Measurements from ENCODE around the gene ZCCHC2. TPM values are rescaled to one million over a fixed set of nuclear protein-coding genes. Genes with fewer than 3 reads are reported as not detected.

ZCCHC2 gene
- total and polyA plus RNA-seq, 9 donors: 6.0 to 9.8 (median 7.6) TPM

DNA sequence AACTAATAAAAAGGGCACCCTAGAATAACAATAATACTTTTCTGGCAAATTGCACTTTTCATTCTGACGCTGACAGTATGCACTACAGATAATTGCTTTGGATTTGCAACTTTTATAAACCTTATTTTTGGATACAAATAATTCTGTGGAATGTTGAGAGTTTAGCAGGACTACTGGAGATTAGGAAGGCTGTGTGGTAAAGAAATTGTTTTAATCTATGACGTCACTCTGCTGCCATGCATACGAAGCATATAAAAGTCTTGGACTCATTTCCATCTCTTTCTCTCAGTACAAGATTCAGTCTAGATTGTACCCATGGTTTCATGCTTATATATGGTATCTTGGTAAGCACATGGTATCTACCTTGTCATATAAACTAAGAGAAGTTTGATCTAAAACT is 28.1 kb upstream of the ZCCHC2 start:
- peaks cover 1% of the 10 kb centered on the region for H3K4me1 ChIP-seq (ENCODE audit: control insufficient read depth, insufficient read depth, low read length)
- H3K27ac ChIP-seq (ENCODE audit: low read length): no peak overlapping the region
- DNase-seq: no peak
- no CpG with 5 or more reads among the region's 3 CpGs for WGBS (ENCODE audit: insufficient coverage)
- no peak overlapping the region for H3K4me3 ChIP-seq (ENCODE audit: low read length)
- H3K36me3 ChIP-seq (ENCODE audit: control insufficient read depth, insufficient read depth, low read length): no peaks in the 10 kb centered on the region
- no peaks in the 10 kb centered on the region for H3K9me3 ChIP-seq (replicated peaks; ENCODE audit: control insufficient read depth, low read depth, low read length)
- H3K27me3 ChIP-seq (ENCODE audit: control insufficient read depth, insufficient read depth, low read length): no peaks in the 10 kb centered on the region

DNA sequence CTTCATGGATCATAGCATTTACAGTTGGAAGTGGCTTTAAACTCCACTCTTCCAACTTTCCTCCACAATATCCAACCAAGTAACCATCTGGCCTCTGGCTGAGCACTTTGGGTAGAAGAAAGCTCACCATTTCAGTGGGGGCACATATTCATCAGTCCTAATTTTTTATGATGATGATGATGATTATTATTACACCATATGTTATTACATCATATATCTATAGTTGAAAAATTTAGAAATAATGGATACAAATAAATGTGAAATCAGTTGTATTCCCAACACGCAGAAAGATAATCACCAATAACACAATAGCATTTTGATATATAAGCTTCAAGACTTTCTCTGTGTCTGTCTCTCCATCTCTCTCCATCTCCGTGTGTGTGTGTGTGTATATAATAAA is 26.6 kb upstream of the ZCCHC2 start:
- Histone ChIP-seq H3K36me3 (ENCODE audit: control insufficient read depth, insufficient read depth, low read length) (no peaks in the 10 kb centered on the region), H3K9me3 (replicated peaks; ENCODE audit: control insufficient read depth, low read depth, low read length) (no peaks in the 10 kb centered on the region), H3K27me3 (ENCODE audit: control insufficient read depth, insufficient read depth, low read length) (no peaks in the 10 kb centered on the region), H3K4me1 (ENCODE audit: control insufficient read depth, insufficient read depth, low read length) (peaks cover 3% of the 10 kb centered on the region), H3K27ac (ENCODE audit: low read length) (no peak overlapping the region), H3K4me3 (ENCODE audit: low read length) (no peak overlapping the region)
- WGBS (ENCODE audit: insufficient coverage): no CpG with 5 or more reads among the region's 2 CpGs
- no peak for DNase-seq

DNA sequence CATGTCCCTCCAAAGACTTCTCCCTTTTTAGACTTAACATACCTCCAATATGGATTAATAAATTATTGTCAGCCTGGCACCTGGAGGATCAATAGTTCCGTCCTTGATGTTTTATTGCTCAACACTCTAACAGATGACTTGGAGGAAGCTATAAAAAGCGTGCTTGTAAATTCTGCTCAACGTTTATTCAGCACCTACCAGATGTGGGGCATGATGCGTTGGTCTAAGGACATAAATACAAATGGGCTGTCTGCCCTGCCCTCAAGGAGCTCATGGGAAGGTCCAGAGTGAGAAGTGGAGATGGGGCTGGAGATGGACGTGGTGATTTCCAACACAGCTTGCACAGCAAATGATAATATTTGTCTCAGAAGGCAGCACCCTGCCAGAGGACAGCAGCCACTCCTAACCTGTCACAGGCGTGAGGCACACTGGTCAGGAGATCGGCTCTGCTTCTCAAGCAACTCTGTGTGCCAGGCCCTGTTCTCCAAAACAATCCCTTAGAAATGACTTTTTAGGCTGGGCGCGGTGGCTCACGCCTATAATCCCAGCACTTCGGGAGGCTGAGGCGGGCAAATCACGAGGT is 25.5 kb upstream of the ZCCHC2 start:
- Histone ChIP-seq H3K27me3 (ENCODE audit: control insufficient read depth, insufficient read depth, low read length) (no peaks in the 10 kb centered on the region), H3K9me3 (replicated peaks; ENCODE audit: control insufficient read depth, low read depth, low read length) (no peaks in the 10 kb centered on the region), H3K27ac (ENCODE audit: low read length) (no peak overlapping the region), H3K4me3 (ENCODE audit: low read length) (no peak overlapping the region), H3K36me3 (ENCODE audit: control insufficient read depth, insufficient read depth, low read length) (no peaks in the 10 kb centered on the region), H3K4me1 (ENCODE audit: control insufficient read depth, insufficient read depth, low read length) (peaks cover 3% of the 10 kb centered on the region)
- no peak for DNase-seq
- WGBS (ENCODE audit: insufficient coverage): 74% methylated on average over 9 of the region's 13 CpGs

DNA sequence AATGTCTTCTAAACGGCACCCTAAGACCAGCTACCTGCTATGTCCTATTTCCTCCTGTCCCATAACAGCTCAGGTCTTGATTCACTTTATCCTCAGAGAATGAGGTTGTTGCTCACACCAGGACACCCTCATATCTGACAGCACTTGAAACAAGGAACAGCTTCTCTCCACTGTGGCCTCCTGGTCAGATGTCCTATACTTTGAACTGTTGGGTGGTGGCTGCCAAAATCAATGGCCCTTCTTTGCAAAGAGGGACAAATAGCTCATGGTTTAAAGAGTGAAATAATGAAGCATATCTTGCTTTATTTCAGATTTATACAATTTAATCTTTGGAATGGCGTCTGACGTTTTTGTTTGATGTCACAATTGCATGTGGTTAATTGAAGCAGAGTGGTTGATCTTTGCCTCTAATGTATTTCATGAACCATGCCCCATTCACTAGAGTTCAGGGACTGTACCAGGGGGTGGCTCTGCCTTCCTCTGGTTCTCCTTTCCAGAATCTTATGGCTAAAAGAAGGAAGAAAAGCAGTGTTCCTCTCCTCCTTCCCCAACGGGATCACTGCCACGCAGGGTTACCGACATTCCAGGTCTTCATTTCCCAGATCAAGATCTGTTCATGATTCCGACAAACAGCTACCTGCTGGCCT is 24.1 kb upstream of the ZCCHC2 start:
- DNase-seq: no peak
- WGBS (ENCODE audit: insufficient coverage): 79% methylated on average over 5 of the region's 7 CpGs

DNA sequence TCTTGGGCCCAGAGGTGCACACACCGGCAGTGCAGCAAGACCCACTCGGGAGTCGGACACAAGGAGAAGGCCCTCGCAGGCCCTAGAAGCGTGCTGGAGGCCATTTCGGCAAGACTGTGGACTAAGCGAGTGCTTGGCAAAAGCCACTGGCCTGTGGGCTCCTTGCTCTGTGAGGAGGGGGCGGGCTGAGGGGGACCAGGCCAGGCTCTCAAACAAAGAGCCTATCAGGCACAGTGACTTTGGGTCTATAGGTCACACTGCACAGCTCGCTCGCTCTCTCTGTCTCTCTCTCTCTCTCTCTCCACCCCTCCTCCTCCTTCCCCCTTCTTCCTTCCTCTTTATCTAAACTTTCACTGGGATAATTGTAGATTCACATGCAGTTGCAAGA is 23.6 kb upstream of the ZCCHC2 start:
- Histone ChIP-seq H3K9me3 (replicated peaks; ENCODE audit: control insufficient read depth, low read depth, low read length) (no peaks in the 10 kb centered on the region), H3K27ac (ENCODE audit: low read length) (no peak overlapping the region), H3K4me1 (ENCODE audit: control insufficient read depth, insufficient read depth, low read length) (peaks cover 3% of the 10 kb centered on the region), H3K4me3 (ENCODE audit: low read length) (no peak overlapping the region), H3K27me3 (ENCODE audit: control insufficient read depth, insufficient read depth, low read length) (no peaks in the 10 kb centered on the region), H3K36me3 (ENCODE audit: control insufficient read depth, insufficient read depth, low read length) (no peaks in the 10 kb centered on the region)
- DNase-seq: no peak
- 86% methylated on average over 8 of the region's 10 CpGs for WGBS (ENCODE audit: insufficient coverage)

More for the DNA sequence above, 24.1 kb upstream of the ZCCHC2 start:
- Histone ChIP-seq H3K4me3 (ENCODE audit: low read length) (no peak overlapping the region), H3K4me1 (ENCODE audit: control insufficient read depth, insufficient read depth, low read length) (peaks cover 3% of the 10 kb centered on the region), H3K9me3 (replicated peaks; ENCODE audit: control insufficient read depth, low read depth, low read length) (no peaks in the 10 kb centered on the region), H3K27me3 (ENCODE audit: control insufficient read depth, insufficient read depth, low read length) (no peaks in the 10 kb centered on the region), H3K36me3 (ENCODE audit: control insufficient read depth, insufficient read depth, low read length) (no peaks in the 10 kb centered on the region), H3K27ac (ENCODE audit: low read length) (no peak overlapping the region)

DNA sequence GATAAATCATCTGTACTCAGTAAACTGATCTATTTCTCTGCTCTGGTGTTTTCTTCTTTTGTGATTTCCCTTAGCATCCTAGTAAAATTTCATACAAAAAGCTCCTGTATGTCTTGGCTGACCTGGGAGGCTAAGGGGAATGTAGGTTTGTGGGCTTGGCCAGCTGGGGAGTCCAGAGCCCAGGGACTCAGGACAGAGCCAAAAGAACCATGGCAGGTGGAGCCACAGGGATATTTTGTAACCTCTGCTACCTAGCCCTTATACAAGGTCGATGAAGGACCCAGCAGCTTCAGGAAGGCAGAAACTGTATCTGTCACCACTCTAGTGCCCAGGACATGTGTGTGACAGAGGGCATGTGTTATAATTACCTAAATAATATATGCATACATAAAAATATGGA is 22.7 kb upstream of the ZCCHC2 start:
- DNase-seq: no peak
- peaks cover 3% of the 10 kb centered on the region for H3K4me1 ChIP-seq (ENCODE audit: control insufficient read depth, insufficient read depth, low read length)
- H3K4me3 ChIP-seq (ENCODE audit: low read length): no peak overlapping the region
- no peak overlapping the region for H3K27ac ChIP-seq (ENCODE audit: low read length)
- no CpG with 5 or more reads among the region's 1 CpG for WGBS (ENCODE audit: insufficient coverage)
- no peaks in the 10 kb centered on the region for H3K36me3 ChIP-seq (ENCODE audit: control insufficient read depth, insufficient read depth, low read length)
- H3K27me3 ChIP-seq (ENCODE audit: control insufficient read depth, insufficient read depth, low read length): no peaks in the 10 kb centered on the region
- no peaks in the 10 kb centered on the region for H3K9me3 ChIP-seq (replicated peaks; ENCODE audit: control insufficient read depth, low read depth, low read length)

DNA sequence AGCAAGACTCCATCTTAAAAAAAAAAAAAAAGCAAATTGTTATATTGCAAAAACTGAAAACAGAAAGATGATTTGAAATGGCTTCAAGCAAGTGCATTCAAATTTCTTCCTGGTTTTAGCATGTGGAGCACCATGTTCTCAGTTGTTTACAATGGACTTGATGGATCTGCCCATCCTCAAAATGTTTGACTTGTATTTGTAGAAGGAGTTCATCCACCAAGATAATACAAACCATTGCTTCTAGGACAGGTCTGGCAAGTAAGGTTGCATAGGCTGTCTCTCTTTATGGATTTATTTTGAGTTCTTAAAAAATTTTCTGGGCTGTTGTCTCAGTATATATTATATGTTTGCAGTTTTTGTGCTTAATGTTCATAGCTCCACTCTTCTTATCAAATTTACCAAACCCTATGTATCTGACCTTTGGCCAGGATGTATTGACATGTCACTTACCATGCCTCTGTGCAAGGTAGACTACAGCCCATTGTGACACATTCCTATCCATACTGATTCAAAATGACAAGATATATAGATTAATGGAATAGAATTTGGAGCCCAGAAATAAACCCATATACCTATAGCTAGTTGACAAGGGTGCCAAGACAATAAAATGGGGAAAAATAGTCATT is 21.7 kb upstream of the ZCCHC2 start:
- DNase-seq: no peak
- H3K27me3 ChIP-seq (ENCODE audit: control insufficient read depth, insufficient read depth, low read length): no peaks in the 10 kb centered on the region
- H3K4me3 ChIP-seq (ENCODE audit: low read length): no peak overlapping the region
- no peaks in the 10 kb centered on the region for H3K36me3 ChIP-seq (ENCODE audit: control insufficient read depth, insufficient read depth, low read length)
- H3K27ac ChIP-seq (ENCODE audit: low read length): no peak overlapping the region
- no peaks in the 10 kb centered on the region for H3K9me3 ChIP-seq (replicated peaks; ENCODE audit: control insufficient read depth, low read depth, low read length)
- H3K4me1 ChIP-seq (ENCODE audit: control insufficient read depth, insufficient read depth, low read length): peaks cover 8% of the 10 kb centered on the region

DNA sequence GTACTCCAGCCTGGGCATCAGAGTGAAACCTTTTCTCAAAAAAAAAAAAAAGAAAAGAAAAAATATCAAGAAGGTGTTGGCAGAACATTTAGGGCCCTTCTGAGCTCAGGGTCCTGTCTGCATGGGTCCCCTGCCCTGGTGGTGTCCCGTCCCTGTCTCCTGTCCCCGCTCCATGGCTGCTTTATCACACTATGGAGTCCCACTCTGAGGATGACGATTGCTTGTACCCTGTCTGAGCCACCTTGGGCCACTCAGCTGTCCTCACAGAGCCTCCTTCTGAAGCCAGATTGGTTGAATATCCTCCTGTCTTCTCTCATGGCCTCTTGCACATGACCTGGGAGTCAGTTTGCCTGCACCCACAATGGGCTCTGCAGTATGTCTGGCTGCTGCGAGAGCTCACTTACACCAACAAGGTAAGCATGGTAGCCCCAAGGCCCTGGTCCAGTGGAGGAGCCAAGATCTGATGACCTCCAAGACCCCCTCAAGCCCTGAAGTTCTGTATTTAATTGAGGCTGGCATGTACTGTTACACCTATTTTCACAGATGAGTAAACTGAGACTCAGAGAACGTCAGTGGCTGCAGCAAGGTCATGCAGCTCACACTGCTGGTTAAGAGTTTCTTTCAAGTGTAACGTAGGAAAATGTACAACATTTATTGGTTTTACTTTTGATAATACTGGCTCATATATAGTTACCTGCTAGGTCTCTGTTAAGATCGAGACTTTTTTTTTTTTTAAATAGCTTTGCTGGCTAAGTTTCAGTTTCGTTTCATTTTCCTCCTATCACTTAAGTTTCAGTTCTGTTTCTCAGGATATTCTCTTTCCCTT is 16.9 kb upstream of the ZCCHC2 start:
- Histone ChIP-seq H3K27me3 (ENCODE audit: control insufficient read depth, insufficient read depth, low read length) (no peaks in the 10 kb centered on the region), H3K36me3 (ENCODE audit: control insufficient read depth, insufficient read depth, low read length) (no peaks in the 10 kb centered on the region), H3K4me1 (ENCODE audit: control insufficient read depth, insufficient read depth, low read length) (peaks cover 5% of the 10 kb centered on the region), H3K9me3 (replicated peaks; ENCODE audit: control insufficient read depth, low read depth, low read length) (no peaks in the 10 kb centered on the region), H3K27ac (ENCODE audit: low read length) (peak overlapping the region; percentile 83), H3K4me3 (ENCODE audit: low read length) (no peak overlapping the region)
- WGBS (ENCODE audit: insufficient coverage): 97% methylated on average over 4 of the region's 8 CpGs
- DNase-seq: peak; percentile 33

DNA sequence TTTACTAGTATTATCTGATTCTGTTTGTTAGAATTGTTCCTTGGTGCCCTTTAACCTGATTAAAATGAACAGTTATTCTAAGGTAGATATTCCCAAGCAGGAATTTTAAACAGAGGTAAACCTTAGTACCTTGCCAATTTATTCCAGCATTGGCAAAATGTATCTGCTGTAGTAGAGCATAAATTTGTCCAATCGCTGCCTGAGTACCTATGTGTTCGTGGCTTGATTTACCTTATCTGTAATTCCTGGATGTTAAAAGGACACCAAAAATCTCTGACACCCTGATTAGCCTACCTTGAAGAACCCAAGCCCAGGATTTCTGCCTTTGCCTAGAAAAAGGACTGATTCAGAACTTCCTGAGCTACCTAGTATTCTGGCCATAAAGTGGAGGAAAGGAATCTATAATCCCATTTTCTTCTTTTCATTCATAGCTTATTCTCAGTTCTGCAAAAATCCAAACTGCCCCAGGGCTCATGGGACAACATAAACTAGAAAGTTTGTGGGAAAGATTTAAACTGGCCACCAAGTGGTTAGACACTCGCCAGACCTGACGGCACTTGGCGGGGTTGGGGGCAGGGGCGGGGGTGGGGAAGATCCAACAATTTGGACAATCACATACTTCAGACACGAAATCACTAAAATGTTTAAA is 16.2 kb upstream of the ZCCHC2 start:
- H3K4me3 ChIP-seq (ENCODE audit: low read length): no peak overlapping the region
- peaks cover 5% of the 10 kb centered on the region for H3K4me1 ChIP-seq (ENCODE audit: control insufficient read depth, insufficient read depth, low read length)
- WGBS (ENCODE audit: insufficient coverage): no CpG with 5 or more reads among the region's 7 CpGs
- H3K36me3 ChIP-seq (ENCODE audit: control insufficient read depth, insufficient read depth, low read length): no peaks in the 10 kb centered on the region
- no peak for DNase-seq
- H3K9me3 ChIP-seq (replicated peaks; ENCODE audit: control insufficient read depth, low read depth, low read length): peaks cover 2% of the 10 kb centered on the region
- peak overlapping the region; percentile 83 for H3K27ac ChIP-seq (ENCODE audit: low read length)
- no peaks in the 10 kb centered on the region for H3K27me3 ChIP-seq (ENCODE audit: control insufficient read depth, insufficient read depth, low read length)

DNA sequence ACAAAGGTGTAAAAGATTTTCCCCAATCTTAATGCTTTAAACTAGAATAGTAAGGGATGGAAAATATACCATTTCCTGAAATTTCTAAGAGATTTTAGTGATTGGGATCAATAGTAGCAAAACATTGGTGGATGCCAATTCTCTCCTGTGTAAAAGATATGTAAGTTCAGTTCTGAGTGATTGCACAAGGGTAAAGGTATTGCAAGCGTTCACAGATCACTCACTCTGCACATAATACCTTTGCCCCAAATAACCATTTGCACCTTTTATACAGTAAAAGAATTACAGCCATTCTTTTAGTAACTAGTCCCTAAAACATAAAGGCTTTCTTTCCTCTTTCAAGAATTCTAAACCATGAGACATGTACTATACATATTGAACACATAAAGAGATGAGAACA is 13.0 kb upstream of the ZCCHC2 start:
- Histone ChIP-seq H3K4me3 (ENCODE audit: low read length) (no peak overlapping the region), H3K4me1 (ENCODE audit: control insufficient read depth, insufficient read depth, low read length) (peaks cover 5% of the 10 kb centered on the region), H3K36me3 (ENCODE audit: control insufficient read depth, insufficient read depth, low read length) (no peaks in the 10 kb centered on the region), H3K27ac (ENCODE audit: low read length) (no peak overlapping the region), H3K9me3 (replicated peaks; ENCODE audit: control insufficient read depth, low read depth, low read length) (peaks cover 18% of the 10 kb centered on the region), H3K27me3 (ENCODE audit: control insufficient read depth, insufficient read depth, low read length) (no peaks in the 10 kb centered on the region)
- DNase-seq: no peak
- WGBS (ENCODE audit: insufficient coverage): no CpG with 5 or more reads among the region's 1 CpG

Data from muscle of leg (tissue), 11 donors.